ENCODE results near the gene CFAP52. TPM values are rescaled to one million over a fixed set of nuclear protein-coding genes. Genes with fewer than 3 reads are reported as not detected.

Gene CFAP52
- total RNA-seq, 1 experiment from 2014 or later: not detected

GRCh38 chr17:9644910-9645751 is 68.7 kb downstream of the CFAP52 start, which contains the start of gene USP43:
USP43 (plus strand) TSS chr17:9645517; CDS start chr17:9645633, 116 bp downstream.
- Histone ChIP-seq H4K5ac (ENCODE audit: insufficient read length, low read depth, low read length) (peak within 1 kb of the TSS; percentile 44), H2BK120ac (ENCODE audit: low read depth, low read length, poor library complexity, severe bottlenecking) (no peak within 1 kb of the TSS), H3K27ac (ENCODE audit: insufficient read length, low read depth, low read length) (peak within 1 kb of the TSS; percentile 46), H4K91ac (ENCODE audit: insufficient read length, low read depth, low read length) (no peak within 1 kb of the TSS), H2AFZ (ENCODE audit: low read length) (no peak within 1 kb of the TSS), H3K56ac (ENCODE audit: insufficient read length, low read depth, low read length) (no peak within 1 kb of the TSS), H3K23me2 (ENCODE audit: insufficient read length, low read depth, low read length, poor library complexity, severe bottlenecking) (peaks cover 17% of the 10 kb centered on the region), H3K4me1 (ENCODE audit: insufficient read depth, low read length) (peaks cover 3% of the 10 kb centered on the region; the same call in 1 of the 2 replicates), H2BK20ac (ENCODE audit: low read depth, low read length, poor library complexity, severe bottlenecking) (no peak within 1 kb of the TSS), H2BK12ac (ENCODE audit: insufficient read length, low read depth, low read length) (peak within 1 kb of the TSS; percentile 26), H3K79me1 (ENCODE audit: insufficient read depth, low read depth, low read length, poor library complexity, severe bottlenecking) (no peaks in the 10 kb centered on the region), H3K23ac (ENCODE audit: insufficient read length, low read depth, low read length) (no peak within 1 kb of the TSS), H2BK5ac (ENCODE audit: insufficient read length, low read length) (no peak within 1 kb of the TSS), H3T11ph (ENCODE audit: low read length) (no peak within 1 kb of the TSS), H4K8ac (replicated peaks; ENCODE audit: insufficient read length, low read depth, low read length) (no peak within 1 kb of the TSS), H3K4me2 (ENCODE audit: insufficient read depth, insufficient read length, low read length) (peak within 1 kb of the TSS; percentile 95), H3K18ac (ENCODE audit: insufficient read length, low read depth, low read length) (peak within 1 kb of the TSS; percentile 64), H3K9me3 (ENCODE audit: control insufficient read depth, low read depth, low read length) (no peaks in the 10 kb centered on the region), H2BK15ac (ENCODE audit: low read depth, low read length) (no peak within 1 kb of the TSS), H4K20me1 (ENCODE audit: control insufficient read depth, insufficient read depth, insufficient read length) (no peaks in the 10 kb centered on the region), H3K27me3 (ENCODE audit: insufficient read depth, low read length) (peaks cover 4% of the 10 kb centered on the region; the same call in 1 of the 2 replicates), H3K4ac (ENCODE audit: low read depth, low read length) (no peak within 1 kb of the TSS), H2AK5ac (ENCODE audit: insufficient read length, low read length) (no peak within 1 kb of the TSS), H3K79me2 (ENCODE audit: insufficient read depth, low read length) (no peaks in the 10 kb centered on the region), H3K14ac (ENCODE audit: insufficient read depth, low read length) (peak within 1 kb of the TSS; percentile 92), H3K9ac (ENCODE audit: extremely low read depth, insufficient read length, low read length) (peak within 1 kb of the TSS; percentile 78)
- Mint-ChIP-seq H3K27me3 (ENCODE audit: low read depth) (peaks cover 14% of the 10 kb centered on the region), H3K4me3 (peak within 1 kb of the TSS; percentile 90 to 92), H3K36me3 (ENCODE audit: insufficient read depth in 1 of 3, low read depth in 3 of 3) (no peaks in the 10 kb centered on the region), H3K27ac (peak within 1 kb of the TSS; percentile 94 to 97 (median 97)), H3K4me1 (peaks cover 38 to 39% of the 10 kb centered on the region in 2 experiments), H3K9me3 (peaks cover 0 to 2% of the 10 kb centered on the region in 2 experiments; a peak in 3 of 5 replicates)
- no peak for TF ChIP-seq CTCF (conservative IDR thresholded peaks at IDR 0.05)
- DNase-seq: peak; percentile 90
- WGBS (ENCODE audit: extremely low coverage, insufficient read length, low lambda C conversion rate): no CpG with 5 or more reads among the region's 72 CpGs

All from H9 (cell line).